Activated CD4-positive, alpha-beta T cell treated with anti-CD3 and anti-CD28 coated beads for 36 hours (primary cell): ENCODE data around the gene NIPSNAP2. TPM values are rescaled to one million over a fixed set of nuclear protein-coding genes. Genes with fewer than 3 reads are reported as not detected.
"Not testable (repeated sequence)": the region's sequence is repeated elsewhere in the genome, so short reads cannot be mapped to it uniquely, and the experiment has no call there.

Experiments used
- ATAC-seq: fragments of 200-7000 bp; cut with Tn5 transposase; one replicate; pipeline ENCODE4 v1.10.0; 2021; ENCODE audit warnings: mild to moderate bottlenecking, moderate library complexity
- CTCF ChIA-PET: fragments of 350-600 bp; sonication (Branson Sonifier 250); formaldehyde crosslinking; loops from one replicate; lab custom pipeline; 2021; ENCODE audit warnings: antibody characterized with exemption; lab: Charles Lee
- POLR2A ChIA-PET: fragments of 350-600 bp; sonication (Branson Sonifier 250); formaldehyde crosslinking; loops from one replicate; lab custom pipeline; 2021; ENCODE audit warnings: antibody characterized with exemption, inconsistent platforms; lab: Charles Lee
- DNase-seq: peaks from one replicate; pipeline ENCODE4 v3.0.0-alpha.2; 2020
- H3K27ac Mint-ChIP-seq: one replicate; pipeline ENCODE4 v1.8.0; 2021; ENCODE audit warnings: mixed read lengths
- H3K27me3 Mint-ChIP-seq: one replicate; pipeline ENCODE4 v1.8.0; 2021; ENCODE audit warnings: mixed read lengths
- H3K36me3 Mint-ChIP-seq: one replicate; pipeline ENCODE4 v1.8.0; 2021; ENCODE audit warnings: low read depth, mixed read lengths
- H3K4me1 Mint-ChIP-seq: one replicate; pipeline ENCODE4 v1.8.0; 2021; ENCODE audit warnings: mixed read lengths
- H3K4me3 Mint-ChIP-seq: one replicate; pipeline ENCODE4 v1.8.0; 2021; ENCODE audit warnings: mild to moderate bottlenecking, moderate library complexity, mixed read lengths
- H3K9me3 Mint-ChIP-seq: one replicate; pipeline ENCODE4 v1.8.0; 2021; ENCODE audit warnings: low read depth, mixed read lengths
- intact Hi-C, 2 experiments: fragments of 100-400 bp; cut with DNase I in 1 of 2; cut with micrococcal nuclease in 1 of 2; formaldehyde crosslinking; loops; one replicate each; pipeline versions ENCODE4 v1.14.2 to v1.15.1; 2022 to 2024; cut with DNase I, micrococcal nuclease
- total RNA-seq, 2 experiments: library from RNA; stranded (reverse); gene quantifications; one replicate each; pipeline ENCODE4 v1.2.3, GENCODE V29; 2021

Gene NIPSNAP2
- total RNA-seq, 2 experiments from 2014 or later, result 60.5 to 69.8 TPM

GRCh38 chr7:56047446-56048116 lies 83.2 kb downstream of the NIPSNAP2 start:
- POLR2A ChIA-PET, result interaction anchor here (0.6 kb wide), 1 partner anchor 1149 kb away, joined by 6 read pairs; no protein-coding TSS in a partner anchor
- peaks cover 18% of the 10 kb centered on the region for H3K36me3 Mint-ChIP-seq
- H3K27ac Mint-ChIP-seq, DNase-seq, ATAC-seq, H3K27me3 Mint-ChIP-seq, CTCF ChIA-PET, intact Hi-C loops, H3K4me3 Mint-ChIP-seq, H3K9me3 Mint-ChIP-seq: not testable (repeated sequence)
- peaks cover 17% of the 10 kb centered on the region for H3K4me1 Mint-ChIP-seq

GRCh38 chr7:56048245-56048644 lies 83.9 kb downstream of the NIPSNAP2 start:
- ChIA-PET CTCF (no interaction called here), POLR2A (no interaction called here)
- Mint-ChIP-seq H3K27me3 (no peaks in the 10 kb centered on the region), H3K36me3 (peaks cover 23% of the 10 kb centered on the region), H3K4me1 (peaks cover 23% of the 10 kb centered on the region), H3K27ac (no peak overlapping the region), H3K9me3 (no peaks in the 10 kb centered on the region), H3K4me3 (no peak overlapping the region)
- intact Hi-C loops, result no loop called here
- ATAC-seq (no peak), DNase-seq (no peak)

- H3K27me3 Mint-ChIP-seq, POLR2A ChIA-PET, DNase-seq, CTCF ChIA-PET, intact Hi-C loops, H3K27ac Mint-ChIP-seq, H3K9me3 Mint-ChIP-seq, H3K4me3 Mint-ChIP-seq, ATAC-seq: not testable (repeated sequence)
- peaks cover 27% of the 10 kb centered on the region for H3K36me3 Mint-ChIP-seq
- H3K4me1 Mint-ChIP-seq, result peaks cover 28% of the 10 kb centered on the region
These were observed 84.4 kb downstream of the NIPSNAP2 start for GRCh38 chr7:56048763-56049162.

Other genes with a start within 250 kb of the NIPSNAP2 start
- not detected for gene SEPTIN14, start 101.8 kb upstream of the NIPSNAP2 start, total RNA-seq
- gene ZNF713, start 77.1 kb upstream of the NIPSNAP2 start, total RNA-seq, result 1 to 10 TPM; 1.2 to 2.2 TPM
- gene MRPS17, start 12.7 kb upstream of the NIPSNAP2 start, total RNA-seq, result 10 to 100 TPM; 16.6 to 26.8 TPM
- gene PSPH, start 86.9 kb downstream of the NIPSNAP2 start, total RNA-seq, result 10 to 100 TPM; 24.4 to 30.3 TPM
- gene CCT6A, start 87.2 kb downstream of the NIPSNAP2 start, total RNA-seq, result 100 to 1,000 TPM; 182 to 237 TPM
- 100 to 1,000 TPM; 117 to 128 TPM for gene SUMF2, start 99.7 kb downstream of the NIPSNAP2 start, total RNA-seq
- 1 to 10 TPM; 1.2 to 1.6 TPM for gene PHKG1, start 128.4 kb downstream of the NIPSNAP2 start, total RNA-seq
- gene CHCHD2, start 141.9 kb downstream of the NIPSNAP2 start, total RNA-seq, result 100 to 1,000 TPM; 537 to 693 TPM
- not detected for gene NUPR2, start 151.8 kb downstream of the NIPSNAP2 start, total RNA-seq